ENCODE data around the gene HS1BP3.

The HS1BP3 gene

GRCh38 chr2:20682167-20682920 lies 31.4 kb upstream of the HS1BP3 start:
- Mint-ChIP-seq H3K9me3 (no peaks in the 10 kb centered on the region), H3K36me3 (ENCODE audit: low read depth) (peaks cover 60% of the 10 kb centered on the region), H3K27me3 (ENCODE audit: low read depth) (peaks cover 6% of the 10 kb centered on the region), H3K4me3 (no peak overlapping the region), H3K4me1 (peaks cover 4% of the 10 kb centered on the region), H3K27ac (no peak overlapping the region)
- TF ChIP-seq, protein P1, sequence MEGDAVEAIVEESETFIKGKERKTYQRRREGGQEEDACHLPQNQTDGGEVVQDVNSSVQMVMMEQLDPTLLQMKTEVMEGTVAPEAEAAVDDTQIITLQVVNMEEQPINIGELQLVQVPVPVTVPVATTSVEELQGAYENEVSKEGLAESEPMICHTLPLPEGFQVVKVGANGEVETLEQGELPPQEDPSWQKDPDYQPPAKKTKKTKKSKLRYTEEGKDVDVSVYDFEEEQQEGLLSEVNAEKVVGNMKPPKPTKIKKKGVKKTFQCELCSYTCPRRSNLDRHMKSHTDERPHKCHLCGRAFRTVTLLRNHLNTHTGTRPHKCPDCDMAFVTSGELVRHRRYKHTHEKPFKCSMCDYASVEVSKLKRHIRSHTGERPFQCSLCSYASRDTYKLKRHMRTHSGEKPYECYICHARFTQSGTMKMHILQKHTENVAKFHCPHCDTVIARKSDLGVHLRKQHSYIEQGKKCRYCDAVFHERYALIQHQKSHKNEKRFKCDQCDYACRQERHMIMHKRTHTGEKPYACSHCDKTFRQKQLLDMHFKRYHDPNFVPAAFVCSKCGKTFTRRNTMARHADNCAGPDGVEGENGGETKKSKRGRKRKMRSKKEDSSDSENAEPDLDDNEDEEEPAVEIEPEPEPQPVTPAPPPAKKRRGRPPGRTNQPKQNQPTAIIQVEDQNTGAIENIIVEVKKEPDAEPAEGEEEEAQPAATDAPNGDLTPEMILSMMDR (IDR thresholded peaks at IDR 0.05; ENCODE audit: unreplicated experiment in 3 of 3) = peak; percentile 23 to 43 (median 34)

DNA sequence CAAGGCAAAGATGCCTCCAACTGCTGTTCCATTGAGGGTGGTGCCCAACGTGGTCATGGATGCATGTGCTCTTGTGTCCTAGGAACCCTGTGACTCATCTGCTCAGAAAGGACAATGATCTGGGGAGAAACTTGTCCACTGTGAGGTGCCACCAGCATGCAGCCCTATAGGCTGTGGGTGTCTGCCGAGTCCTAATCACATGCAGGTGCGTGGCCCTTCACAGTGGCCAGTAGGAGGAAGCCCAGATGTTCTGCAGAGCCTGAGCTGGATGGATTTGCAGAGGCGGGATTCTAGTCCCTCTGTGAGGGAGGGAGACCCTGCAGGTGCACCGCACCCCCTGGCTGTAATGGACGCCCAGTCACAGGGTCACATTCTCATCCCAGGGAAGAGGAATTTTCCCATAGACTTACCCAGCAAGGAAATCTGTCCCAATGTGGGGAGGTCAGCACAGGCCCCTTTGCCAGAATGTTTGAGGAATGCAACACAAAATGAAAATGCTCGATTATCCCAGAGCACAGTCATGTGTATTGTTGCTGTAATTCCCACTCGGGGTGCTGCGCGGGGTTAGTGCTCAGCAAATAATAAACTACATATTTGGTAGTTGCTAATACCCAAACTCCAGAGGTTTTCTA lies 30.0 kb upstream of the HS1BP3 start:
- H3K27me3 Mint-ChIP-seq (ENCODE audit: low read depth) = peaks cover 6% of the 10 kb centered on the region
- no peak overlapping the region for H3K27ac Mint-ChIP-seq
- H3K9me3 Mint-ChIP-seq = no peaks in the 10 kb centered on the region
- peaks cover 4% of the 10 kb centered on the region for H3K4me1 Mint-ChIP-seq
- H3K4me3 Mint-ChIP-seq = no peak overlapping the region
- TF ChIP-seq, protein P1 (IDR thresholded peaks at IDR 0.05; ENCODE audit: unreplicated experiment in 3 of 3) = no peak
- H3K36me3 Mint-ChIP-seq (ENCODE audit: low read depth) = peaks cover 47% of the 10 kb centered on the region

DNA sequence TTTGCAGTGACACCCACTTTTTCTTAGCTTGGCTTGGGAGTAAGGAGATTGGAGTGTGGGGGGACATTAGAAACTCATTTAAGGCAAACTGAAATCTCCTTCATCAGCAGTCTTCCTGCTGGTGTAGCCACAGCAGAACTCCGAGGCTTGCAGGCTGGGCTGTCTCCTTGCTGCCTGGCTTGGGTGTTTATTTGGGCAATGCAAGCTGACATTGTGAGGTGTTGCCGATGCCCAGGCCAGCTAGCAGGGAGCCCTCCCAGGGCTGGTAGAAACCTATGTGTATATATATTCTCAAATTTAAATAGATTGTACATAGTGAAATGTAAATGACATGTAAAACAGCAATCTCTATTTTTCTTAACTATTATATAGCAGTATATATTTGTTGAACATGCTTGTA lies 27.9 kb upstream of the HS1BP3 start:
- Mint-ChIP-seq H3K4me1 (peaks cover 13% of the 10 kb centered on the region), H3K4me3 (no peak overlapping the region), H3K27ac (no peak overlapping the region), H3K9me3 (no peaks in the 10 kb centered on the region), H3K36me3 (ENCODE audit: low read depth) (peaks cover 32% of the 10 kb centered on the region), H3K27me3 (ENCODE audit: low read depth) (peaks cover 27% of the 10 kb centered on the region)
- TF ChIP-seq, protein P1 (IDR thresholded peaks at IDR 0.05; ENCODE audit: unreplicated experiment in 3 of 3) = no peak

- Mint-ChIP-seq H3K4me3 (no peak overlapping the region), H3K27ac (no peak overlapping the region), H3K27me3 (ENCODE audit: low read depth) (peaks cover 32% of the 10 kb centered on the region), H3K4me1 (peaks cover 13% of the 10 kb centered on the region), H3K9me3 (no peaks in the 10 kb centered on the region), H3K36me3 (ENCODE audit: low read depth) (peaks cover 25% of the 10 kb centered on the region)
- TF ChIP-seq, protein P1 (IDR thresholded peaks at IDR 0.05; ENCODE audit: unreplicated experiment in 3 of 3) = no peak
Observed at GRCh38 chr2:20678086-20678395, 27.1 kb upstream of the HS1BP3 start.

DNA sequence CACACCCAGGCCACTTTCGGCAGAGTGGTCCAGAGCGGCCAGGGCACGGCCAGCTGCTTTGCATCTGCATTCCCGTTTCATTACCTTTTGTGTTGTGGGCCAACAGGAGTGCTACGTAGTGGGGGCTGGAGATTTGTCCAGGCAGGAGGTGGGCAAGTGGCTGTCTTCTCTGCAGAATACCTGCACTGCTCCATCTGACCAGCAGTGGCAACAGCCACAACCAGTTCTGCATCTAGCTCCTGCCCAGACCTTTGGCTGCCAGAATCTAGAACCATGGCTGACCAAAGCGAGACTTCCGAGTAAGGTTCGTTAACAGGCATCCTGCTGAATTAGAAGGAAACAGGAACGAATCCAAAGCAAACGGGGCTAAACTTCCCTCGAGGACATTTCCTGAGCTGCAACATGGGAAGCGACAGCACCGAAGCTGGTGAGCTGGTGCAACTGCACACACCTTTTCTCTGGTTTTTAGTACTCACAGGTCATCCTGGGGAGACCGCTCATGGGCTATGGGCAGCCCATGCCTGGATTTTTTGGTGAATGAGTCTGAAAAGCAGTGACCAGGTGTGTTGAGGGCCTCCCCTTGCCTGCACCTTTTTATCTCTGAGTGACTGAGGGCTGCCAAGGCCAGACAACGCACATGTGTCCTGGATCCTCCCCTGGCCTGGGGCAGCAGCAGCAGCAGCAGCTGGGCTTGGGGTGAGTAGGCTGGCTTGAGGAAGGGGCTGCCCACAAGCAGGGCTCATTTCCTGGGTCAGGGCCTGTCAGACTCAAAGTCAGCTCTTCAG lies 26.6 kb upstream of the HS1BP3 start:
- Mint-ChIP-seq H3K4me1 (peaks cover 13% of the 10 kb centered on the region), H3K4me3 (no peak overlapping the region), H3K9me3 (no peaks in the 10 kb centered on the region), H3K36me3 (ENCODE audit: low read depth) (peaks cover 20% of the 10 kb centered on the region), H3K27ac (no peak overlapping the region), H3K27me3 (ENCODE audit: low read depth) (peaks cover 37% of the 10 kb centered on the region)
- TF ChIP-seq, protein P1 (IDR thresholded peaks at IDR 0.05; ENCODE audit: unreplicated experiment in 3 of 3) = peak in 2 of 3 experiments; percentile 10 to 16

Data from nephron (organoid).